Neutrophil (primary cell): ENCODE results near the gene PAQR8.

ENCODE experiments used
- H3K27ac ChIP-seq: fragments of 200-600 bp; sonication (generic); 2 replicates; pipeline ENCODE4 v1.5.1; 2016; ENCODE audit warnings: mild to moderate bottlenecking, moderate library complexity
- H3K27me3 ChIP-seq: fragments of 200-600 bp; sonication (generic); 2 replicates; pipeline ENCODE4 v1.6.0; 2016; ENCODE audit warnings: mild to moderate bottlenecking
- H3K36me3 ChIP-seq: fragments of 200-600 bp; sonication (generic); 2 replicates; pipeline ENCODE4 v1.5.1; 2017
- H3K4me1 ChIP-seq, 2 experiments: fragments of 200-600 bp in 1 of 2; sonication (generic) in 1 of 2; 1 replicate in 1 of 2; 2 replicates in 1 of 2; pipeline versions ENCODE4 v1.5.1 to v1.6.1; 2013 to 2016; ENCODE audit warnings: low read depth in 1 of 2, low read length in 1 of 2, mild to moderate bottlenecking in 1 of 2, moderate library complexity in 1 of 2; ENCODE audit not compliant: control insufficient read depth in 1 of 2, insufficient read depth in 1 of 2
- H3K4me3 ChIP-seq, 2 experiments: fragments of 200-600 bp in 1 of 2; sonication (generic) in 1 of 2; 1 replicate in 1 of 2; 2 replicates in 1 of 2; pipeline ENCODE4 v1.5.1; 2013 to 2016; ENCODE audit warnings: low read depth in 1 of 2, low read length in 1 of 2, mild to moderate bottlenecking in 1 of 2, moderate library complexity in 1 of 2
- H3K9me3 ChIP-seq: fragments of 200-600 bp; sonication (generic); 2 replicates; pipeline ENCODE4 v1.5.1; 2016
- CTCF ChIP-seq: fragments of 200-600 bp; sonication (generic); IDR thresholded peaks from 2 replicates; pipeline ENCODE4 v1.5.1; 2016; ENCODE audit warnings: antibody characterized with exemption

Gene PAQR8

DNA sequence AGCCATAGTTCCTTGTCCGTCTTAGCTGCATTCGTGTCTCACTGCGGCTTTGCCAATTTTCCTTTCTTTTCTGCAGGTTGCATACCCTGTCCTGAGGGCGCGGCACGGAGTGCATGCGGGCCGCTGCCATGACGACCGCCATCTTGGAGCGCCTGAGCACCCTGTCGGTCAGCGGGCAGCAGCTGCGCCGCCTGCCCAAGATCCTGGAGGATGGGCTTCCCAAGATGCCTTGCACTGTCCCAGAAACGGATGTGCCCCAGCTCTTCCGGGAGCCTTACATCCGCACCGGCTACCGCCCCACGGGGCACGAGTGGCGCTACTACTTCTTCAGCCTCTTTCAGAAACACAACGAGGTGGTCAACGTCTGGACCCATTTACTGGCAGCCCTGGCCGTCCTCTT, 41.1 kb downstream of the PAQR8 start:
- TF ChIP-seq CTCF = no peak
- Histone ChIP-seq H3K9me3 (no peaks in the 10 kb centered on the region), H3K27me3 (no peaks in the 10 kb centered on the region), H3K36me3 (peaks cover 27% of the 10 kb centered on the region), H3K4me3 (no peak overlapping the region), H3K27ac (no peak overlapping the region), H3K4me1 (no peaks in the 10 kb centered on the region)

DNA sequence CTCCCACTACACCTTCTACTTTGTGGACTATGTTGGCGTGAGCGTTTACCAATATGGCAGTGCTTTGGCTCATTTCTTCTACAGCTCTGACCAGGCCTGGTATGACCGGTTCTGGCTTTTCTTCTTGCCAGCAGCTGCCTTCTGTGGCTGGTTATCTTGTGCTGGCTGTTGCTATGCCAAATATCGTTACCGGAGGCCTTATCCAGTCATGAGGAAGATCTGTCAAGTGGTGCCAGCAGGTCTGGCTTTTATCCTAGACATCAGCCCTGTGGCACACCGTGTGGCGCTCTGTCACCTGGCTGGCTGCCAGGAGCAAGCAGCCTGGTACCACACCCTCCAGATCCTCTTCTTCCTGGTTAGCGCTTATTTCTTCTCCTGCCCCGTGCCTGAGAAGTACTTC, 41.7 kb downstream of the PAQR8 start:
- TF ChIP-seq CTCF = no peak
- H3K27ac ChIP-seq = no peak overlapping the region
- peaks cover 31% of the 10 kb centered on the region for H3K36me3 ChIP-seq
- H3K9me3 ChIP-seq = no peaks in the 10 kb centered on the region
- H3K4me3 ChIP-seq = no peak overlapping the region
- H3K27me3 ChIP-seq = no peaks in the 10 kb centered on the region
- no peaks in the 10 kb centered on the region for H3K4me1 ChIP-seq

- no peaks in the 10 kb centered on the region for H3K9me3 ChIP-seq
- no peak overlapping the region for H3K27ac ChIP-seq
- no peak overlapping the region for H3K4me3 ChIP-seq
- H3K36me3 ChIP-seq = peaks cover 31% of the 10 kb centered on the region
- no peak for TF ChIP-seq CTCF
- H3K27me3 ChIP-seq = no peaks in the 10 kb centered on the region
- H3K4me1 ChIP-seq = no peaks in the 10 kb centered on the region
These were observed 43.3 kb downstream of the PAQR8 start for GRCh38 chr6:52405243-52405642.

DNA sequence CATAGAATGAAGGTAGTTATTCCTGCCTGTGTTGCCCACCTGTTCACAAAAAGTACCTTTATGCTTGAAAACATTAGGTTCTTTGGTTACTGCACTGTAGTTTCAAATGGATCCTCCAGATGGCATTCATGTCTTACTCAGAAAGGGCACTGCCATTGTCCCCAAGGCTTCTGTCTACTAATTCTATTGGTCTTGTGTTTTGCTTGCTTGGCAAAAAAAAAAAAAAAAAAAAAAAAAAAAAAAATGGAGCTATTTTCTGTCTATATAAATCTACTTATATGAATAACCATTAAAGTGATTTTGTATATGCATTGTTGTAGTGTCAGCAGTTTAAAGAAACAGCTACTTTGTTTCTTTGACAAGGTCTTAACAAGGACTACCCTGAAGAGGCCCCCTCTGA, 45.5 kb downstream of the PAQR8 start:
- H3K36me3 ChIP-seq = peaks cover 31% of the 10 kb centered on the region
- no peak overlapping the region for H3K27ac ChIP-seq
- H3K9me3 ChIP-seq = no peaks in the 10 kb centered on the region
- H3K4me3 ChIP-seq = no peak overlapping the region
- H3K4me1 ChIP-seq = no peaks in the 10 kb centered on the region
- no peaks in the 10 kb centered on the region for H3K27me3 ChIP-seq
- no peak for TF ChIP-seq CTCF

DNA sequence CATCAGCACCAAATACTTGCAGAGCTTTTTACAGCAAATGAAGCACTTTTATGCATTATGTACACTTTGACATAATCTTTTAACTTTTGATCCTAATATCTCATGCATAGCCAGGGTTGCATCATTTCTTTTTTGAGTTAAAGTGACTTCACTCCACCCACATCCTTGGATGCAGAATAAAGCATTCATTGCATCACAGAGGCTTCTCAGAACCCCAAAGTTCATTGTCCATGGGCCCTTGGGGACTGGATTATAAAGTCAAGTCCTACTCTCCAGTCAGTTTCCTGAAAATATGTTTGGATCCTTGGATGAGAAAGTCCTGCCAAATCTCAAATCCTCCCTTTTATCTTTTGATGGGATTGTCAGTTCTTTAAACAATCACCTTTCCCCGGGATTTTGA, 47.5 kb downstream of the PAQR8 start:
- no peaks in the 10 kb centered on the region for H3K4me1 ChIP-seq
- peaks cover 14% of the 10 kb centered on the region for H3K36me3 ChIP-seq
- no peak overlapping the region for H3K27ac ChIP-seq
- no peak overlapping the region for H3K4me3 ChIP-seq
- H3K9me3 ChIP-seq = no peaks in the 10 kb centered on the region
- peaks cover 9% of the 10 kb centered on the region for H3K27me3 ChIP-seq
- TF ChIP-seq CTCF = no peak

- no peak overlapping the region for H3K27ac ChIP-seq
- TF ChIP-seq CTCF = no peak
- no peaks in the 10 kb centered on the region for H3K9me3 ChIP-seq
- H3K4me1 ChIP-seq = no peaks in the 10 kb centered on the region
- no peak overlapping the region for H3K4me3 ChIP-seq
- H3K36me3 ChIP-seq = peaks cover 5% of the 10 kb centered on the region
- peaks cover 13% of the 10 kb centered on the region for H3K27me3 ChIP-seq
These were observed 49.0 kb downstream of the PAQR8 start for GRCh38 chr6:52410979-52411378.
